Activated CD4-positive, alpha-beta T cell treated with anti-CD3 and anti-CD28 coated beads for 24 hours (primary cell): ENCODE results near the gene SLBP.

Source experiments
- DNase-seq, 2 donors: peaks; one replicate each; pipeline ENCODE4 v3.0.0-alpha.2; 2020; ENCODE audit warnings: low read depth in 2 of 2

SLBP gene

DNA sequence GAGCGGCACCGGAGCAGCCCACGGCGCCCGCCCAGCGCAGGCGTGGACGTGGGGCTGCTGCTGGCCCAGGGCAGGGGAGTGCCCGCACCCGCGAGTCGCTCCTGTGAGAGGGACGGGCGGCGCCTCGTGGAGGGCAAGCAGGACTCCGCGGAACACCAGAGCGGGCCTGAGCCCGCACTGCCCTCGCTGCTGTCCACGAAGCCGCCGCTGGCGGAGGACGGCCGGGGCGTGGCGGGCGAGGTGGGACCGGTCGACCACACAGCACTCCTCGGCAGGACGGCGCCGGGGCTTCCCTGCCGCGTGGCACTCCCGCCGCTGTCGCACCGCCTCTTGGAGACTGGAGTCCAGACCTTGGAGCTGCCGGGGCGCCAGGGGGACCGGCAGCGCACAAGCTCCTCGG lies 57.0 kb downstream of the SLBP start:
- no peak for DNase-seq

DNA sequence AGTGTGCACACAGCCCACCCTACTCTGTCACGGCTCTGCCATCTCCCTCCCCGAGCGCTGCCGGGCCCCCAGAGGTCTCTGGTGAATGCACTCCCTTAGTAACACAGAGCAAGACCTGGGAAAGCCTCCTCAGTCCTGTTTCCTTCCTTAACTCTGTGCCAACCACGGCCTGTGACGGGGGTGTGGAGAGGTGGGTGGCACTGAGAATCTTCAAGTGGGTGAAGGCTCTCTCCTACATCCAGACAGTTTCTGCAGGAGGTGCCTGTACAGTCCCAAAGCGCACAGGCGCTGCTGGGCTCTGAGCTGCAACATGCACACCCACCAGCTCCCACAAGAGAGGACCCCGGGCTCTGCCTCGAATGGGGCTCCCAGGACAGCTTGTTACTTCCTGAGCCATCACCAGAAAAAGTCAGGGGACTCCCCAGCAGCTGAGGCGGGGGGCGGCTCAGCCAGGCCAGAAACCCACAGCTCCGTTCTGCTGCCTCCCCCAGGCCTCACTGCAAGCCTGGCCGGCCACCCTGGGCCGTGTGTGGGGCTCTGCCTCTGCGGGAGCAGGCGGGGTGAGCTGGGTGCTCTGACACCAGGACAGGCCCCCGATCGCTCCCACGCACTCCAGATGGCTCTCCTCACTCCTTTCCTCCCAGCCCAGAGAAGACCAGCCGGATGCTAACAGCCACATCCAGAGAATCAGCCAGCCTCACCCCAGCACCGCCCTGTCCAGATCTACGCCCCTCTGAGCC lies 57.7 kb downstream of the SLBP start:
- no peak for DNase-seq

DNA sequence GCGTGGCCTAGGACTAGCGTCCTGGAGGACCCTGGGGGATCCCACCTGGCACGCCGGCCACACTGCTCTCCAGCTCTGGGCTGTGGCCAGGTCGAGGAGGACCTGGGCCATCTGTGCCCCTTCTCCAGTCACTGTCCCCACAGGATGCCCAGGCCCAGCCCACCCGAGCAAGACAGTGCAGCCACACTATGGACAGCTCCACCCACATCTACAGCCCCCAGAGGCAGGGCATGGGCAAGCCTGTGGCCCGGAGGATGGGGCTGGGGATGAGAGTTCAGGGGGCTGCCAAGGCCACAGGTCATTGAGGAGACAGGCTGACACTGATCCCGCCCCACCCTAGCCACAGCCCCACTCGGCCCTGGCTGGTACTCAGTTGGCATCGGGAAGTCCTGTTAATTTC lies 58.3 kb downstream of the SLBP start:
- no peak for DNase-seq

DNA sequence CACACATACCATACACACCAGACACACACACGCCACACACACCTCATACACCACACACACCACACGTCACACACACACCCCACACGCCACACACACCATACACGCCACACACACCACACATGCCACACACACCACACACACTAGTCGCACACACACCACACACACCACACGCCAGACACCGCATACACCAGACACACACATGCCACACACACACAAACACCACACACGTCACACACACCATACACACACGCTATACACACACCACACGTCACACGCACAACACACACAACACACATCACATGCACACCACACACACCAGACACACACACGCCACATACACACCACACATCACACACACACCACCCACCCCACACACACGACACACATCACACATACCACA lies 60.0 kb downstream of the SLBP start:
- no peak for DNase-seq

DNA sequence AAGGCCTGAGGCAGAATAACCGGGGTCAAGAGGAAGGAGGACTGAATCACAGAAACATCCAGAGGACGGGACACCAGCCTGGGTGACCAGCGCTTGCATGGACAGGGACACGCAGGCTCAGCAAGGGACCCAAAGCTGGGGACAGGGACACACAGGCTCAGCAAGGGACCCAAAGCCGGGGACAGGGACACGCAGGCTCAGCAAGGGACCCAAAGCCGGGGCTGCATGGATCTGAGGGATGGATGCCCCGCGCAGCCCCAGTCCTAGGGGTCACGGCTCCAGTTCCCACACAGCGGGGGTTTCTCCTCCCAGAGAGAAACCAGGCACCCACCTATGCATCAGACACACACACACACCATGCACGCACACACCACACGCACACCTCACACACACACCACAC lies 60.5 kb downstream of the SLBP start:
- DNase-seq: no peak

DNA sequence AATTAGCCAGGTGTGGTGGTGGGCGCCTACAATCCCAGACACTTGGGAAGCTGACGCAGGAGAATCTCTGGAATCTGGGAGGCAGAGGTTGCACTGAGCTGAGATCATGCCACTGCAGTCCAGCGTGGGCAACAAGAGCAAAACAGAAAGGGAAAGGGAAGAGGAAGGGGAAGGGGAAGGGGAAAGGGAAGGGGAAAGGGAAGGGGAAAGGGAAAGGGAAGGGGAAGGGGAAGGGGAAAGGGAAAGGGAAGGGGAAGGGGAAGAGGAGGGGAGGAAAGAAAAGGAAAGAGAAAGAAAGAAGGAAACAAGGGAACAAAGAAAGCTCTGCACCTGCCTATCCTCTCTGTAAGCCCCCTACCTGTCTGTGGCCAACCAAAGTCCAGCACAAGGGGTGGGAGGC lies 63.2 kb downstream of the SLBP start:
- no peak for DNase-seq

DNA sequence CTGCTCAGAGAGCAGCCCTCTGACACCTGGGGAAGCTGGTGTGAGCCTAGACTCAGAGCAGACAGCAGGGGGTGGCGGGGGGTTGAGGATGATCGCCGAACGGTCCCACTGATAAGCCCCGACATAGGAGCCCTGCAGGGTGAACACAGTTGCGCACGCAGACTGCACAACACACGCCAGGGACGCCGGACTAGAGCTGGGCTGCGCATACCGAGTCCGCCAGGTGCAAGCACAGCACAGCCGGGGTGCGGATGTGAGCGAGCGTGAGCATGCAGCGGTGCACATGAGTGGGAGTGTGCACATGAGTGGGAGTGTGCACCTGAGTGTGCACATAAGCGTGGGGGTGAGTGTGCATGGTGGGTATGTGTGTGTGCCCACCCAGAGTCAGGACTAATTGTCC lies 64.7 kb downstream of the SLBP start:
- DNase-seq: no peak

DNA sequence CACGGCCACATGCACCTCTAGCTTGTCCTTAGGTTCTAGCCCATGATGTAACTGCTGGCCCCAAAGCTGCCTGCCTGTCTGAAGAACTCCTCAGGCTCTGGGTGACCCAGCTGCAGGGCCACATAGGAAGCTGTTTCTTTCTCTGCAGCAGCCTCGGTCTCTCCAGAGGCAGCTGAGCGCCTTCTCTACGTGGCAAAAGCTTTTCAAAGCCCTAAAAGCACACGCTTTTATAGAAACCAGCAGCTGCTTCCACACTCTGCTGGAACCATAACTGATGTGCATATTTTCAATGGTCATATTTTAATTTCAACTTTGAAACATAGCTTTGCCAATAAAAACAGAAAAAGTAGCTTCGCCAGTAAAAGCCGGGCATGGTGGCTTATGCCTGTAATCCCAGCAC lies 65.4 kb downstream of the SLBP start:
- no peak for DNase-seq

DNA sequence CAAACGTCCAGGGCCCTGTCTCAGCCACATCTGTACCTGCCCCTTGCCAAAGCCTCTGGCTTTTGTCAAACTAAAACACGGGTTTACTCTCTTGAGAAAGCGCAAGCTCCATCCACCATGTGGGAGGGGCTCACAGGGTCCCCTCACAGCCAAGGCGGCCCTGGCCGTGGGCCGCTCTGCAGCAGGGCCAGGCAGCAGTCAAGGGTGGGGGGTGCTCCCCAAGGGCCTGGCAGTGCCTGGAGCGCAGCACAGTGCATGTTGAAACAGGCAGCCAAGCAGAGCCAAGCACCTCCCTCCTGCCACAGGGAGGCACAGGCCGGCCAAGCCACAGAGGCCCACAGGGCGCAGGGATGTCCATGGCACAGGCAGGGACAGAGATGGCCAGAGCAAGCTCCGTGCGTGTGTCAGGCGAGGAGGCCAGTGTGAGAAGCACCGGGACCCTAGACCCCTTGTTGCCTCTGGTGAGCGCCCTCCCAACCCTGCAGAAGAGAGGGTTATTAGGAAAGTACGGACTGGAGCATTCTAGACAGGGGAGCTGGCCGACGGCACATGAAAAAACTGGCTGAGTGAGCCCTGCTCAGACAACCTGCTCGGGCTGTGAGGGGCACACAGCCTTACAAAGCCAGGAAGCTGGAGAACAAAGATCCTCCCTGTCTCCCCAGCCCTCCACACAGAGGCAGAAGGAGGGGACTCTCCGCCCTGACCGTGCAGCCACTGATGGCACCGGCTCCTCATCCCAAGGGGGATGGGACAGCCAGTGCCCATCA lies 67.0 kb downstream of the SLBP start:
- no peak for DNase-seq

DNA sequence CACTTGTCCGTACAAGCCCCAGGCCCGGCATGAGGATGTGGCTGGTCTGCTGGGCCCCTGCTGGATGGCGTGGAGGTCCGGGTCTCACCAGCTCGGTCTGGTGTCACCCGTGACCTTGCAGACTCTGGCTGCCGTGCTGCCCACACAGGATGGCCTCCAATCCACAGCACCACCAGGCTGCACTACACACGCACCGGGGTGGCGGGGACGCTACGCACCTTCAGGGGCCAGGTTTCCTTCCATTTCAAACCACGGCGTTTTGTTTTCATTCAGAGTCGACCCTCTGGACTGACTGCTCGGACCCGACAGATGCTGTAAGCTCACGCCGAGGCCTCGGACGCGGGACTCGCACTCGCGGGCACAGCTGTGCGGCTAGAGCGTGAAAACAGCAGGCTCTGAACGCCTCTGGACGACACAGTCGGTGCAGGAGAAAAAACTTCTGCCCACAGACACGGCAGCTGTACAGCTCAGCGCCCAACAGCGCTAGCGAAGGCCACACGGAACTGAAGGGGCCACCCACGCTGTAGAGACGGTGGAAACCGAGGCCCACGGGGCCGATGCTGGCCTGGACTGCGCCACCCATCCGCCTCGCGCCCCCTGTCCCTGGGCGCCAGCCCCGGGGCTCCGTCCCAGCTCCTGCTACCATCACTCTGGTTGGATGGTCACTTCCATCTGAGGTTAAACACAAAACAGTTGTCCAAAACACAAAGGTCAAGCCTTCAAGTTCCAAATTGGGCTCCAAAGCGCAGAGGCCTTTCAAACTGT lies 68.0 kb downstream of the SLBP start:
- no peak for DNase-seq
